Measurements from ENCODE around the gene RDH5. TPM values are rescaled to one million over a fixed set of nuclear protein-coding genes. Genes with fewer than 3 reads are reported as not detected.

Gene RDH5
- total and polyA plus RNA-seq, 4 donors = 9.2 to 61.7 (median 29.2) TPM

DNA sequence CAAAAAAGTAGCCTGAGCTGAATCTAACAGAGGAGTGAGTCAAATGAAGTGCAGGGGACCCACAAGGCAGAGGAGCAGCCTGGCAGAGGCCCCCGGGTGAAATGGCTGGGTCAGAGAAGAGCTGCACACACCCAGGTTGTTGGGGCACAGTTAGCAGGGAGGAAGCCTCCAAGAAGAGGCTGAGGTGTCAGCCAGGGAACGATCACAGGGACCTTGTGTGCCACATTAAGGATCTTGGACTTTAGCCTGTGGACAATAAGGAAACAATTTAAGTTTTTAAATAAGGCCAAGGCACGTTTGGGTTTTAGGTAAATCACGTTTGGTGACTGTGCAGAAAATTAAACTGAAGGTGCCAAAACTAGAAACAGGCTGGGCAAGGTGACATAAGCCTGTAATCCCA lies 48.4 kb upstream of the RDH5 start:
- 72% methylated on average over 4 of the region's 4 CpGs for WGBS
- TF ChIP-seq, protein P1, sequence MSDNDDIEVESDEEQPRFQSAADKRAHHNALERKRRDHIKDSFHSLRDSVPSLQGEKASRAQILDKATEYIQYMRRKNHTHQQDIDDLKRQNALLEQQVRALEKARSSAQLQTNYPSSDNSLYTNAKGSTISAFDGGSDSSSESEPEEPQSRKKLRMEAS (IDR thresholded peaks at IDR 0.05) = no peak
- TF ChIP-seq SP1 (IDR thresholded peaks at IDR 0.05) (no peak), JUND (IDR thresholded peaks at IDR 0.05) (no peak), RAD21 (IDR thresholded peaks at IDR 0.05) (no peak), EGR1 (IDR thresholded peaks at IDR 0.05; ENCODE audit: low read depth in 2 of 2) (no peak), HNF4A (conservative IDR thresholded peaks at IDR 0.05) (no peak), NR2F2 (IDR thresholded peaks at IDR 0.05) (no peak)
- TF ChIP-seq, protein P2, sequence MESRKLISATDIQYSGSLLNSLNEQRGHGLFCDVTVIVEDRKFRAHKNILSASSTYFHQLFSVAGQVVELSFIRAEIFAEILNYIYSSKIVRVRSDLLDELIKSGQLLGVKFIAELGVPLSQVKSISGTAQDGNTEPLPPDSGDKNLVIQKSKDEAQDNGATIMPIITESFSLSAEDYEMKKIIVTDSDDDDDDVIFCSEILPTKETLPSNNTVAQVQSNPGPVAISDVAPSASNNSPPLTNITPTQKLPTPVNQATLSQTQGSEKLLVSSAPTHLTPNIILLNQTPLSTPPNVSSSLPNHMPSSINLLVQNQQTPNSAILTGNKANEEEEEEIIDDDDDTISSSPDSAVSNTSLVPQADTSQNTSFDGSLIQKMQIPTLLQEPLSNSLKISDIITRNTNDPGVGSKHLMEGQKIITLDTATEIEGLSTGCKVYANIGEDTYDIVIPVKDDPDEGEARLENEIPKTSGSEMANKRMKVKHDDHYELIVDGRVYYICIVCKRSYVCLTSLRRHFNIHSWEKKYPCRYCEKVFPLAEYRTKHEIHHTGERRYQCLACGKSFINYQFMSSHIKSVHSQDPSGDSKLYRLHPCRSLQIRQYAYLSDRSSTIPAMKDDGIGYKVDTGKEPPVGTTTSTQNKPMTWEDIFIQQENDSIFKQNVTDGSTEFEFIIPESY (IDR thresholded peaks at IDR 0.05) = no peak
- TF ChIP-seq, protein P3, sequence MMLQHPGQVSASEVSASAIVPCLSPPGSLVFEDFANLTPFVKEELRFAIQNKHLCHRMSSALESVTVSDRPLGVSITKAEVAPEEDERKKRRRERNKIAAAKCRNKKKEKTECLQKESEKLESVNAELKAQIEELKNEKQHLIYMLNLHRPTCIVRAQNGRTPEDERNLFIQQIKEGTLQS (IDR thresholded peaks at IDR 0.05) = no peak
- Histone ChIP-seq H3K4me1 (ENCODE audit: control insufficient read depth in 4 of 4, insufficient read depth in 4 of 4, low read length in 3 of 4) (peaks cover 0 to 5% (median 1%) of the 10 kb centered on the region in 4 donors), H3K4me3 (ENCODE audit: low read depth in 1 of 3, low read length in 3 of 3) (no peak overlapping the region), H3K9me3 (ENCODE audit: control insufficient read depth in 4 of 4, low read length in 3 of 4) (no peaks in the 10 kb centered on the region), H3K9ac (ENCODE audit: low read depth in 1 of 2, low read length in 2 of 2) (no peak overlapping the region), H3K36me3 (ENCODE audit: control insufficient read depth in 4 of 4, insufficient read depth in 3 of 4, low read depth in 1 of 4, low read length in 3 of 4) (no peaks in the 10 kb centered on the region), H3K27me3 (ENCODE audit: control insufficient read depth in 4 of 4, insufficient read depth in 4 of 4, low read length in 3 of 4) (no peaks in the 10 kb centered on the region), H3K27ac (ENCODE audit: low read depth in 1 of 2, low read length in 2 of 2) (no peak overlapping the region)
- DNase-seq (ENCODE audit: low spot score) = no peak

DNA sequence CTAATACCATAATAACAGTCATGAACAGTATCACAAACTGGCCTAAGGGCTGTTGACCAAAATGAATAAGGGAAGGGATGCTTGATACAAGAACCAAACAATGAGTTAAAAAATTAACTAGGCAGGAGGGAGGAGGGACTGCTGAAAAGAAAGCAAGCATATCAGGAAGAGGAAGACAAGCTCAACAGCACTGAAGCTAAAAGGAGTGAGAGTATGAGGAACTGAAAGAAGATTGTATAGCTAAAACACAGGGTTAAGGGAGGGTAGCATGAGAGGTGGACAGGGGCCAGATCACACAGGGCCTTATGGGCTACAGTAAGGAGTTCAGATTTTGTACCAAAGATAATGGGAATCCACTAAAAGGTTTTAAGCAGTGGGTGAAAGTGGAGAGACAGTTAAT lies 46.6 kb upstream of the RDH5 start:
- Histone ChIP-seq H3K9ac (ENCODE audit: low read depth in 1 of 2, low read length in 2 of 2) (no peak overlapping the region), H3K36me3 (ENCODE audit: control insufficient read depth in 4 of 4, insufficient read depth in 3 of 4, low read depth in 1 of 4, low read length in 3 of 4) (no peaks in the 10 kb centered on the region), H3K4me1 (ENCODE audit: control insufficient read depth in 4 of 4, insufficient read depth in 4 of 4, low read length in 3 of 4) (peaks cover 0 to 5% (median 1%) of the 10 kb centered on the region in 4 donors), H3K9me3 (ENCODE audit: control insufficient read depth in 4 of 4, low read length in 3 of 4) (no peaks in the 10 kb centered on the region), H3K4me3 (ENCODE audit: low read depth in 1 of 3, low read length in 3 of 3) (no peak overlapping the region), H3K27me3 (ENCODE audit: control insufficient read depth in 4 of 4, insufficient read depth in 4 of 4, low read length in 3 of 4) (no peaks in the 10 kb centered on the region), H3K27ac (ENCODE audit: low read depth in 1 of 2, low read length in 2 of 2) (no peak overlapping the region)
- DNase-seq (ENCODE audit: low spot score) = no peak
- TF ChIP-seq NR2F2 (IDR thresholded peaks at IDR 0.05) (no peak), FOXA2 (IDR thresholded peaks at IDR 0.05) (no peak), HNF4G (IDR thresholded peaks at IDR 0.05) (no peak), SP1 (IDR thresholded peaks at IDR 0.05) (no peak), GABPA (IDR thresholded peaks at IDR 0.05 in 1 of 2, conservative IDR thresholded peaks at IDR 0.05 in 1 of 2) (no peak), HNF4A (conservative IDR thresholded peaks at IDR 0.05) (no peak), RXRA (IDR thresholded peaks at IDR 0.05) (no peak), TAF1 (conservative IDR thresholded peaks at IDR 0.05) (no peak), YY1 (IDR thresholded peaks at IDR 0.05) (no peak)
- TF ChIP-seq, protein P2 (IDR thresholded peaks at IDR 0.05) = no peak
- TF ChIP-seq, protein P4, sequence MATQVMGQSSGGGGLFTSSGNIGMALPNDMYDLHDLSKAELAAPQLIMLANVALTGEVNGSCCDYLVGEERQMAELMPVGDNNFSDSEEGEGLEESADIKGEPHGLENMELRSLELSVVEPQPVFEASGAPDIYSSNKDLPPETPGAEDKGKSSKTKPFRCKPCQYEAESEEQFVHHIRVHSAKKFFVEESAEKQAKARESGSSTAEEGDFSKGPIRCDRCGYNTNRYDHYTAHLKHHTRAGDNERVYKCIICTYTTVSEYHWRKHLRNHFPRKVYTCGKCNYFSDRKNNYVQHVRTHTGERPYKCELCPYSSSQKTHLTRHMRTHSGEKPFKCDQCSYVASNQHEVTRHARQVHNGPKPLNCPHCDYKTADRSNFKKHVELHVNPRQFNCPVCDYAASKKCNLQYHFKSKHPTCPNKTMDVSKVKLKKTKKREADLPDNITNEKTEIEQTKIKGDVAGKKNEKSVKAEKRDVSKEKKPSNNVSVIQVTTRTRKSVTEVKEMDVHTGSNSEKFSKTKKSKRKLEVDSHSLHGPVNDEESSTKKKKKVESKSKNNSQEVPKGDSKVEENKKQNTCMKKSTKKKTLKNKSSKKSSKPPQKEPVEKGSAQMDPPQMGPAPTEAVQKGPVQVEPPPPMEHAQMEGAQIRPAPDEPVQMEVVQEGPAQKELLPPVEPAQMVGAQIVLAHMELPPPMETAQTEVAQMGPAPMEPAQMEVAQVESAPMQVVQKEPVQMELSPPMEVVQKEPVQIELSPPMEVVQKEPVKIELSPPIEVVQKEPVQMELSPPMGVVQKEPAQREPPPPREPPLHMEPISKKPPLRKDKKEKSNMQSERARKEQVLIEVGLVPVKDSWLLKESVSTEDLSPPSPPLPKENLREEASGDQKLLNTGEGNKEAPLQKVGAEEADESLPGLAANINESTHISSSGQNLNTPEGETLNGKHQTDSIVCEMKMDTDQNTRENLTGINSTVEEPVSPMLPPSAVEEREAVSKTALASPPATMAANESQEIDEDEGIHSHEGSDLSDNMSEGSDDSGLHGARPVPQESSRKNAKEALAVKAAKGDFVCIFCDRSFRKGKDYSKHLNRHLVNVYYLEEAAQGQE (IDR thresholded peaks at IDR 0.05) = no peak
- TF ChIP-seq, protein P3 (IDR thresholded peaks at IDR 0.05) = no peak
- TF ChIP-seq, protein P5, sequence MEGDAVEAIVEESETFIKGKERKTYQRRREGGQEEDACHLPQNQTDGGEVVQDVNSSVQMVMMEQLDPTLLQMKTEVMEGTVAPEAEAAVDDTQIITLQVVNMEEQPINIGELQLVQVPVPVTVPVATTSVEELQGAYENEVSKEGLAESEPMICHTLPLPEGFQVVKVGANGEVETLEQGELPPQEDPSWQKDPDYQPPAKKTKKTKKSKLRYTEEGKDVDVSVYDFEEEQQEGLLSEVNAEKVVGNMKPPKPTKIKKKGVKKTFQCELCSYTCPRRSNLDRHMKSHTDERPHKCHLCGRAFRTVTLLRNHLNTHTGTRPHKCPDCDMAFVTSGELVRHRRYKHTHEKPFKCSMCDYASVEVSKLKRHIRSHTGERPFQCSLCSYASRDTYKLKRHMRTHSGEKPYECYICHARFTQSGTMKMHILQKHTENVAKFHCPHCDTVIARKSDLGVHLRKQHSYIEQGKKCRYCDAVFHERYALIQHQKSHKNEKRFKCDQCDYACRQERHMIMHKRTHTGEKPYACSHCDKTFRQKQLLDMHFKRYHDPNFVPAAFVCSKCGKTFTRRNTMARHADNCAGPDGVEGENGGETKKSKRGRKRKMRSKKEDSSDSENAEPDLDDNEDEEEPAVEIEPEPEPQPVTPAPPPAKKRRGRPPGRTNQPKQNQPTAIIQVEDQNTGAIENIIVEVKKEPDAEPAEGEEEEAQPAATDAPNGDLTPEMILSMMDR (IDR thresholded peaks at IDR 0.05; ENCODE audit: low read depth, low read length, missing input control) = no peak

Data from liver (tissue), 9 donors.